SK-N-SH (cell line): ENCODE measurements around the gene INTS11. TPM values are rescaled to one million over a fixed set of nuclear protein-coding genes. Genes with fewer than 3 reads are reported as not detected.

Experiments used
- CTCF ChIA-PET: fragments of 300-600, 350-600 bp; formaldehyde crosslinking; extraction: SDS; loops from one replicate; lab custom pipeline; 2021; lab: Yijun Ruan, JAX
- POLR2A ChIA-PET: fragments of 350-600 bp; sonication (Branson Sonifier 250); formaldehyde crosslinking; extraction: SDS; loops from one replicate; lab custom pipeline; 2020; ENCODE audit warnings: antibody characterized with exemption, inconsistent platforms; lab: Yijun Ruan, JAX
- DNase-seq: peaks from one replicate; pipeline ENCODE4 v3.0.0; 2012
- H2AFZ ChIP-seq: fragments of 200-600 bp; sonication (generic); 2 replicates; pipeline ENCODE4 v1.8.1; 2016; ENCODE audit warnings: antibody characterized with exemption, mild to moderate bottlenecking, low read depth
- H3F3A ChIP-seq: fragments of 200-600 bp; sonication (generic); replicated peaks from 2 replicates; pipeline ENCODE3; 2016; ENCODE audit warnings: antibody characterized with exemption, mild to moderate bottlenecking; ENCODE audit not compliant: insufficient read depth
- H3K27ac ChIP-seq, 2 experiments: fragments of 200-500 bp in 1 of 2; fragments of 200-600 bp in 1 of 2; sonication (Bioruptor generic) in 1 of 2; sonication (generic), shearing (Covaris generic) in 1 of 2; 2 replicates each; pipeline versions ENCODE4 v1.5.1 to v1.6.1; 2014 to 2016; ENCODE audit warnings: low read depth in 2 of 2, inconsistent platforms in 1 of 2, low read length in 1 of 2, mild to moderate bottlenecking in 1 of 2, mixed read lengths in 1 of 2
- H3K27me3 ChIP-seq: fragments of 200-600 bp; sonication (generic), shearing (Covaris generic); 2 replicates; pipeline ENCODE4 v1.6.1; 2016; ENCODE audit warnings: mixed run types; ENCODE audit not compliant: insufficient read depth
- H3K36me3 ChIP-seq, 2 experiments: fragments of 200-500 bp in 1 of 2; fragments of 200-600 bp in 1 of 2; sonication (Bioruptor generic) in 1 of 2; sonication (generic) in 1 of 2; replicated peaks in 1 of 2; 2 replicates each; pipeline versions ENCODE3 to v1.5.1; 2014 to 2016; ENCODE audit warnings: low read length in 1 of 2, mild to moderate bottlenecking in 1 of 2; ENCODE audit not compliant: insufficient read depth in 2 of 2, control insufficient read depth in 1 of 2
- H3K4me1 ChIP-seq, 2 experiments: fragments of 200-500 bp in 1 of 2; fragments of 200-600 bp in 1 of 2; sonication (Bioruptor generic) in 1 of 2; sonication (generic), shearing (Covaris generic) in 1 of 2; 2 replicates each; pipeline versions ENCODE4 v1.5.1 to v1.6.1; 2014 to 2016; ENCODE audit warnings: low read depth in 1 of 2, low read length in 1 of 2, mixed run types in 1 of 2; ENCODE audit not compliant: insufficient read depth in 2 of 2, control insufficient read depth in 1 of 2
- H3K4me2 ChIP-seq: fragments of 200-600 bp; sonication (generic), shearing (Covaris generic); 2 replicates; pipeline ENCODE4 v1.6.1; 2017; ENCODE audit warnings: mixed run types
- H3K4me3 ChIP-seq, 2 experiments: fragments of 200-500 bp in 1 of 2; fragments of 200-600 bp in 1 of 2; sonication (Bioruptor generic) in 1 of 2; sonication (generic), shearing (Covaris generic) in 1 of 2; 2 replicates each; pipeline versions ENCODE4 v1.5.1 to v1.8.1; 2014 to 2016; ENCODE audit warnings: low read depth in 2 of 2, inconsistent platforms in 1 of 2, low read length in 1 of 2, mild to moderate bottlenecking in 1 of 2, mixed read lengths in 1 of 2, moderate library complexity in 1 of 2
- H3K79me2 ChIP-seq: fragments of 200-600 bp; sonication (generic); 2 replicates; pipeline ENCODE4 v1.8.1; 2017; ENCODE audit warnings: mild to moderate bottlenecking; ENCODE audit not compliant: insufficient read depth
- H3K9ac ChIP-seq: fragments of 200-600 bp; sonication (generic); 2 replicates; pipeline ENCODE4 v1.6.1; 2017; ENCODE audit warnings: mixed run types
- H3K9me2 ChIP-seq: fragments of 200-600 bp; sonication (generic); 2 replicates; pipeline ENCODE4 v1.6.1; 2017; ENCODE audit warnings: mixed run types
- H3K9me3 ChIP-seq: fragments of 200-600 bp; sonication (generic); 2 replicates; pipeline ENCODE4 v1.6.1; 2017; ENCODE audit warnings: mixed run types, mild to moderate bottlenecking, moderate library complexity
- H4K20me1 ChIP-seq: fragments of 200-600 bp; sonication (generic); 2 replicates; pipeline ENCODE4 v1.6.1; 2017; ENCODE audit warnings: mild to moderate bottlenecking, mixed run types; ENCODE audit not compliant: insufficient read depth
- CHD2 ChIP-seq: fragments of 150-350 bp; IDR thresholded peaks from 2 replicates; pipeline ENCODE4 v1.6.1; 2018; ENCODE audit warnings: low read length; ENCODE audit not compliant: partially characterized antibody
- ELF1 ChIP-seq: IDR thresholded peaks from 2 replicates; pipeline ENCODE4 v1.4.0; 2012
- EP300 ChIP-seq, 2 experiments: IDR thresholded peaks; 2 replicates each; pipeline versions ENCODE4 v1.4.0 to v1.6.1; 2012; ENCODE audit warnings: borderline replicate concordance in 1 of 2, low read depth in 1 of 2, low read length in 1 of 2
- EZH2phosphoT487 ChIP-seq: fragments of 200-600 bp; sonication (generic); IDR thresholded peaks from 2 replicates; pipeline ENCODE4 v1.6.1; 2017; ENCODE audit warnings: low read depth, mixed run types, mild to moderate bottlenecking, antibody characterized with exemption, moderate library complexity, borderline replicate concordance
- FOSL2 ChIP-seq: IDR thresholded peaks from 2 replicates; pipeline ENCODE4 v1.4.0; 2012; ENCODE audit warnings: low read depth, mild to moderate bottlenecking, moderate library complexity, borderline replicate concordance
- FOXJ3 ChIP-seq: sonication (generic); formaldehyde crosslinking; IDR thresholded peaks from 2 replicates; pipeline ENCODE4 v1.5.1; 2020; ENCODE audit warnings: mild to moderate bottlenecking, missing genetic modification reagents
- FOXM1 ChIP-seq: IDR thresholded peaks from 2 replicates; pipeline ENCODE4 v1.4.0; 2012; ENCODE audit warnings: low read depth, mild to moderate bottlenecking
- GABPA ChIP-seq: IDR thresholded peaks from 2 replicates; pipeline ENCODE4 v1.4.0; 2012; ENCODE audit warnings: low read depth, mild to moderate bottlenecking
- GATA2 ChIP-seq: sonication (generic); formaldehyde crosslinking; IDR thresholded peaks from 2 replicates; pipeline ENCODE4 v1.5.0; 2020; ENCODE audit warnings: mild to moderate bottlenecking, missing genetic modification reagents
- JUND ChIP-seq: IDR thresholded peaks from 2 replicates; pipeline ENCODE4 v1.4.0; 2012
- MXI1 ChIP-seq: IDR thresholded peaks from 2 replicates; pipeline ENCODE4 v1.6.1; 2012; ENCODE audit warnings: mild to moderate bottlenecking, low read depth, low read length, improper control_type of control experiment
- NFIC ChIP-seq: IDR thresholded peaks from 2 replicates; pipeline ENCODE4 v1.4.0; 2012; ENCODE audit warnings: borderline replicate concordance
- PBX3 ChIP-seq: IDR thresholded peaks from 2 replicates; pipeline ENCODE4; 2012
- POLR2AphosphoS5 ChIP-seq: IDR thresholded peaks from 2 replicates; pipeline ENCODE4 v1.6.1; 2012; ENCODE audit warnings: low read depth, low read length
- RAD21 ChIP-seq: IDR thresholded peaks from 2 replicates; pipeline ENCODE4 v1.6.1; 2012; ENCODE audit warnings: mild to moderate bottlenecking, low read length
- RXRA ChIP-seq: IDR thresholded peaks from 2 replicates; pipeline ENCODE4 v1.4.0; 2012; ENCODE audit warnings: low read depth, mild to moderate bottlenecking, borderline replicate concordance
- SIN3A ChIP-seq: IDR thresholded peaks from 2 replicates; pipeline ENCODE4 v1.6.1; 2012; ENCODE audit warnings: low read depth, mild to moderate bottlenecking, low read length, moderate library complexity, borderline replicate concordance
- SMC3 ChIP-seq: IDR thresholded peaks from 2 replicates; pipeline ENCODE4 v1.6.1; 2012; ENCODE audit warnings: low read depth, low read length, improper control_type of control experiment
- TAF1 ChIP-seq: IDR thresholded peaks from 2 replicates; pipeline ENCODE4 v1.6.1; 2012; ENCODE audit warnings: low read depth, mild to moderate bottlenecking, low read length, moderate library complexity, borderline replicate concordance
- TEAD4 ChIP-seq: IDR thresholded peaks from 2 replicates; pipeline ENCODE4 v1.4.0; 2012; ENCODE audit warnings: mild to moderate bottlenecking, borderline replicate concordance; ENCODE audit not compliant: insufficient read depth
- WGBS: methylation state at CpG from one replicate; pipeline ENCODE4 v1.1.6; 2017; ENCODE audit warnings: low lambda C conversion rate; 5-methylcytosine and 5-hydroxymethylcytosine counted together
- polyA plus RNA-seq, 3 experiments: library from polyadenylated mRNA; depleted of rRNA; stranded (reverse); fragments of >200 nt; gene quantifications; 2 replicates each; pipeline ENCODE4 v1.2.3, GENCODE V29; 2012
- TF ChIP-seq, protein P1 (sequence below): fragments of 150-350 bp; IDR thresholded peaks from 2 replicates; pipeline ENCODE4 v1.6.1; 2016; ENCODE audit warnings: mild to moderate bottlenecking, low read depth, low read length
- TF ChIP-seq, protein P2 (sequence below): IDR thresholded peaks from 2 replicates; pipeline ENCODE4 v1.6.1; 2012; ENCODE audit warnings: mild to moderate bottlenecking, low read depth, low read length, moderate library complexity
- TF ChIP-seq, protein P3 (sequence below): fragments of 200-600 bp; sonication (generic); IDR thresholded peaks from 2 replicates; pipeline ENCODE4 v1.6.1; 2017; ENCODE audit warnings: antibody characterized with exemption, mild to moderate bottlenecking, moderate library complexity
- TF ChIP-seq, protein P4 (sequence below): IDR thresholded peaks from 2 replicates; pipeline ENCODE4 v1.4.0; 2012; ENCODE audit warnings: low read depth, borderline replicate concordance

The INTS11 gene
- polyA plus RNA-seq, 1 of the 3 experiments (the other 2 are of a cell fraction): 137 TPM

- peaks cover 12 to 52% of the 10 kb centered on the region in 2 experiments for H3K36me3 ChIP-seq
- 43% methylated on average over 9 of the region's 9 CpGs for WGBS
- H3K9me2 ChIP-seq: no peaks in the 10 kb centered on the region
- peak overlapping the region in 1 of 2 experiments; percentile 86; a peak in 2 of 4 replicates for H3K27ac ChIP-seq
- H3K4me2 ChIP-seq: peak overlapping the region; percentile 44; the same call in 1 of the 2 replicates
- H3K4me1 ChIP-seq: peaks cover 4 to 8% of the 10 kb centered on the region in 2 experiments; a peak in 2 of 4 replicates
- ChIA-PET CTCF (interaction anchor here (1.0 kb wide), 1 partner anchor 8 kb away, joined by 3 read pairs; no protein-coding TSS in a partner anchor), POLR2A (no interaction called here)
- peak overlapping the region; percentile 10; the same call in 1 of the 2 replicates for H3K9ac ChIP-seq
- H3F3A ChIP-seq: peaks cover 14% of the 10 kb centered on the region
- H3K9me3 ChIP-seq: no peaks in the 10 kb centered on the region
- H3K4me3 ChIP-seq: no peak overlapping the region
- H4K20me1 ChIP-seq: peaks cover 56% of the 10 kb centered on the region
- DNase-seq: no peak
- H3K79me2 ChIP-seq: peaks cover 73% of the 10 kb centered on the region
- H2AFZ ChIP-seq: no peak overlapping the region
- no peaks in the 10 kb centered on the region for H3K27me3 ChIP-seq
- TF ChIP-seq, protein P1, sequence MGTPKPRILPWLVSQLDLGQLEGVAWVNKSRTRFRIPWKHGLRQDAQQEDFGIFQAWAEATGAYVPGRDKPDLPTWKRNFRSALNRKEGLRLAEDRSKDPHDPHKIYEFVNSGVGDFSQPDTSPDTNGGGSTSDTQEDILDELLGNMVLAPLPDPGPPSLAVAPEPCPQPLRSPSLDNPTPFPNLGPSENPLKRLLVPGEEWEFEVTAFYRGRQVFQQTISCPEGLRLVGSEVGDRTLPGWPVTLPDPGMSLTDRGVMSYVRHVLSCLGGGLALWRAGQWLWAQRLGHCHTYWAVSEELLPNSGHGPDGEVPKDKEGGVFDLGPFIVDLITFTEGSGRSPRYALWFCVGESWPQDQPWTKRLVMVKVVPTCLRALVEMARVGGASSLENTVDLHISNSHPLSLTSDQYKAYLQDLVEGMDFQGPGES: no peak
- TF ChIP-seq GABPA (no peak), PBX3 (no peak), ELF1 (no peak), MXI1 (no peak), SMC3 (no peak), CHD2 (no peak), EZH2phosphoT487 (no peak), RAD21 (no peak), TAF1 (no peak), FOXJ3 (CRISPR knock-in tag) (no peak), FOSL2 (peak; percentile 71), JUND (peak; percentile 64; the same call in 1 of the 2 replicates), EP300 (IDR thresholded peaks at IDR 0.05; ENCODE audit: borderline replicate concordance in 1 of 2, low read depth in 1 of 2, low read length in 1 of 2) (no peak), SIN3A (0 out of 2 replicates have a peak, but pooled peaks have one; percentile 43), RXRA (no peak), TEAD4 (no peak), FOXM1 (no peak), POLR2AphosphoS5 (0 out of 2 replicates have a peak, but pooled peaks have one; percentile 23), GATA2 (no peak), NFIC (peak; percentile 58)
- TF ChIP-seq, protein P2, sequence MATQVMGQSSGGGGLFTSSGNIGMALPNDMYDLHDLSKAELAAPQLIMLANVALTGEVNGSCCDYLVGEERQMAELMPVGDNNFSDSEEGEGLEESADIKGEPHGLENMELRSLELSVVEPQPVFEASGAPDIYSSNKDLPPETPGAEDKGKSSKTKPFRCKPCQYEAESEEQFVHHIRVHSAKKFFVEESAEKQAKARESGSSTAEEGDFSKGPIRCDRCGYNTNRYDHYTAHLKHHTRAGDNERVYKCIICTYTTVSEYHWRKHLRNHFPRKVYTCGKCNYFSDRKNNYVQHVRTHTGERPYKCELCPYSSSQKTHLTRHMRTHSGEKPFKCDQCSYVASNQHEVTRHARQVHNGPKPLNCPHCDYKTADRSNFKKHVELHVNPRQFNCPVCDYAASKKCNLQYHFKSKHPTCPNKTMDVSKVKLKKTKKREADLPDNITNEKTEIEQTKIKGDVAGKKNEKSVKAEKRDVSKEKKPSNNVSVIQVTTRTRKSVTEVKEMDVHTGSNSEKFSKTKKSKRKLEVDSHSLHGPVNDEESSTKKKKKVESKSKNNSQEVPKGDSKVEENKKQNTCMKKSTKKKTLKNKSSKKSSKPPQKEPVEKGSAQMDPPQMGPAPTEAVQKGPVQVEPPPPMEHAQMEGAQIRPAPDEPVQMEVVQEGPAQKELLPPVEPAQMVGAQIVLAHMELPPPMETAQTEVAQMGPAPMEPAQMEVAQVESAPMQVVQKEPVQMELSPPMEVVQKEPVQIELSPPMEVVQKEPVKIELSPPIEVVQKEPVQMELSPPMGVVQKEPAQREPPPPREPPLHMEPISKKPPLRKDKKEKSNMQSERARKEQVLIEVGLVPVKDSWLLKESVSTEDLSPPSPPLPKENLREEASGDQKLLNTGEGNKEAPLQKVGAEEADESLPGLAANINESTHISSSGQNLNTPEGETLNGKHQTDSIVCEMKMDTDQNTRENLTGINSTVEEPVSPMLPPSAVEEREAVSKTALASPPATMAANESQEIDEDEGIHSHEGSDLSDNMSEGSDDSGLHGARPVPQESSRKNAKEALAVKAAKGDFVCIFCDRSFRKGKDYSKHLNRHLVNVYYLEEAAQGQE: no peak
- TF ChIP-seq, protein P3, sequence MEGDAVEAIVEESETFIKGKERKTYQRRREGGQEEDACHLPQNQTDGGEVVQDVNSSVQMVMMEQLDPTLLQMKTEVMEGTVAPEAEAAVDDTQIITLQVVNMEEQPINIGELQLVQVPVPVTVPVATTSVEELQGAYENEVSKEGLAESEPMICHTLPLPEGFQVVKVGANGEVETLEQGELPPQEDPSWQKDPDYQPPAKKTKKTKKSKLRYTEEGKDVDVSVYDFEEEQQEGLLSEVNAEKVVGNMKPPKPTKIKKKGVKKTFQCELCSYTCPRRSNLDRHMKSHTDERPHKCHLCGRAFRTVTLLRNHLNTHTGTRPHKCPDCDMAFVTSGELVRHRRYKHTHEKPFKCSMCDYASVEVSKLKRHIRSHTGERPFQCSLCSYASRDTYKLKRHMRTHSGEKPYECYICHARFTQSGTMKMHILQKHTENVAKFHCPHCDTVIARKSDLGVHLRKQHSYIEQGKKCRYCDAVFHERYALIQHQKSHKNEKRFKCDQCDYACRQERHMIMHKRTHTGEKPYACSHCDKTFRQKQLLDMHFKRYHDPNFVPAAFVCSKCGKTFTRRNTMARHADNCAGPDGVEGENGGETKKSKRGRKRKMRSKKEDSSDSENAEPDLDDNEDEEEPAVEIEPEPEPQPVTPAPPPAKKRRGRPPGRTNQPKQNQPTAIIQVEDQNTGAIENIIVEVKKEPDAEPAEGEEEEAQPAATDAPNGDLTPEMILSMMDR: no peak
- TF ChIP-seq, protein P4, sequence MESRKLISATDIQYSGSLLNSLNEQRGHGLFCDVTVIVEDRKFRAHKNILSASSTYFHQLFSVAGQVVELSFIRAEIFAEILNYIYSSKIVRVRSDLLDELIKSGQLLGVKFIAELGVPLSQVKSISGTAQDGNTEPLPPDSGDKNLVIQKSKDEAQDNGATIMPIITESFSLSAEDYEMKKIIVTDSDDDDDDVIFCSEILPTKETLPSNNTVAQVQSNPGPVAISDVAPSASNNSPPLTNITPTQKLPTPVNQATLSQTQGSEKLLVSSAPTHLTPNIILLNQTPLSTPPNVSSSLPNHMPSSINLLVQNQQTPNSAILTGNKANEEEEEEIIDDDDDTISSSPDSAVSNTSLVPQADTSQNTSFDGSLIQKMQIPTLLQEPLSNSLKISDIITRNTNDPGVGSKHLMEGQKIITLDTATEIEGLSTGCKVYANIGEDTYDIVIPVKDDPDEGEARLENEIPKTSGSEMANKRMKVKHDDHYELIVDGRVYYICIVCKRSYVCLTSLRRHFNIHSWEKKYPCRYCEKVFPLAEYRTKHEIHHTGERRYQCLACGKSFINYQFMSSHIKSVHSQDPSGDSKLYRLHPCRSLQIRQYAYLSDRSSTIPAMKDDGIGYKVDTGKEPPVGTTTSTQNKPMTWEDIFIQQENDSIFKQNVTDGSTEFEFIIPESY: 0 out of 2 replicates have a peak, but pooled peaks have one; percentile 12
Measured at GRCh38 chr1:1318131-1318652, 6.3 kb downstream of the INTS11 start.
